Mucosa of descending colon (tissue), 3 donors: Measurements from ENCODE around the gene USP10. TPM values are rescaled to one million over a fixed set of nuclear protein-coding genes. Genes with fewer than 3 reads are reported as not detected.

Experiments
- ATAC-seq: fragments of 200-7000 bp; cut with Tn5 transposase; one replicate; pipeline ENCODE4 v1.9.1; 2020; ENCODE audit warnings: mild to moderate bottlenecking, moderate library complexity
- DNase-seq, 3 donors: peaks; one replicate each; pipeline ENCODE4 v3.0.0-alpha.2; 2020
- H3K36me3 ChIP-seq: fragments of 200-600 bp; one replicate; pipeline ENCODE4 v1.8.0; 2021; ENCODE audit warnings: low read depth, mild to moderate bottlenecking
- H3K4me1 ChIP-seq: fragments of 200-600 bp; one replicate; pipeline ENCODE4 v1.8.0; 2021; ENCODE audit warnings: low read depth, mild to moderate bottlenecking
- H3K4me3 ChIP-seq: fragments of 200-600 bp; one replicate; pipeline ENCODE4 v1.8.0; 2021; ENCODE audit warnings: mild to moderate bottlenecking
- H3K9me3 ChIP-seq: fragments of 200-600 bp; one replicate; pipeline ENCODE4 v1.8.0; 2021; ENCODE audit warnings: mild to moderate bottlenecking
- CTCF ChIP-seq: fragments of 200-600 bp; IDR thresholded peaks from one replicate; pipeline ENCODE4 v1.8.0; 2022; ENCODE audit warnings: antibody characterized with exemption, mild to moderate bottlenecking
- intact Hi-C, 2 donors: fragments of 100-400 bp; cut with DNase I in 1 of 2; cut with micrococcal nuclease in 1 of 2; formaldehyde crosslinking; loops; one replicate each; pipeline versions ENCODE4 v1.11.0 to v1.11.1; 2022; cut with DNase I, micrococcal nuclease
- total RNA-seq, 3 donors: library from RNA; stranded (reverse); fragmentation: NEBNext Ultra II Directional in 2 of 3; extraction: Animal tissue kit (Norgen Biotek cat#: 25700) in 2 of 3; gene quantifications; one replicate each; pipeline versions ENCODE4 v1.2.1 to v1.2.4, GENCODE V29; 2021 to 2023
- donor health status: DM: no; HTN: no; CAD: no; lungs with moderate emphysema.
- donor health status: DM: no; HTN: no; CAD: no.
- donor health status: DM: no; HTN: yes; CAD: no.

USP10 gene
- total RNA-seq, 3 donors from 2014 or later: 65.1 to 76.9 (median 72.4) TPM

GRCh38 chr16:84661418-84662060, 38.3 kb upstream of the USP10 start:
- no peak for DNase-seq

GRCh38 chr16:84662471-84662870, 37.3 kb upstream of the USP10 start:
- DNase-seq (no peak), ATAC-seq (no peak)
- intact Hi-C loops: no loop called here
- Histone ChIP-seq H3K9me3 (no peaks in the 10 kb centered on the region), H3K4me3 (no peak overlapping the region), H3K36me3 (peaks cover 11% of the 10 kb centered on the region), H3K4me1 (peaks cover 10% of the 10 kb centered on the region)
- no peak for TF ChIP-seq CTCF

More at GRCh38 chr16:84661418-84662060, 38.3 kb upstream of the USP10 start:
- H3K4me1 ChIP-seq: peaks cover 10% of the 10 kb centered on the region
- intact Hi-C loops: no loop called here
- no peaks in the 10 kb centered on the region for H3K9me3 ChIP-seq
- ATAC-seq: no peak
- peaks cover 11% of the 10 kb centered on the region for H3K36me3 ChIP-seq
- no peak for TF ChIP-seq CTCF
- no peak overlapping the region for H3K4me3 ChIP-seq

GRCh38 chr16:84663433-84664101, 36.2 kb upstream of the USP10 start:
- ATAC-seq: peak; percentile 14
- H3K9me3 ChIP-seq: no peaks in the 10 kb centered on the region
- H3K4me1 ChIP-seq: peaks cover 10% of the 10 kb centered on the region
- intact Hi-C loops: no loop called here
- H3K4me3 ChIP-seq: no peak overlapping the region
- peaks cover 4% of the 10 kb centered on the region for H3K36me3 ChIP-seq
- no peak for TF ChIP-seq CTCF
- DNase-seq: no peak

- no peak for DNase-seq
- peak; percentile 64 for ATAC-seq
- intact Hi-C loops: no loop called here
- H3K36me3 ChIP-seq: no peaks in the 10 kb centered on the region
- peaks cover 10% of the 10 kb centered on the region for H3K4me1 ChIP-seq
- no peaks in the 10 kb centered on the region for H3K9me3 ChIP-seq
- H3K4me3 ChIP-seq: no peak overlapping the region
- no peak for TF ChIP-seq CTCF
Observed at GRCh38 chr16:84665359-84665758, 34.4 kb upstream of the USP10 start.

GRCh38 chr16:84665843-84666242, 34.0 kb upstream of the USP10 start:
- no peak for ATAC-seq
- intact Hi-C loops: no loop called here
- no peaks in the 10 kb centered on the region for H3K36me3 ChIP-seq
- DNase-seq: no peak
- H3K4me1 ChIP-seq: peaks cover 10% of the 10 kb centered on the region
- no peak for TF ChIP-seq CTCF
- H3K4me3 ChIP-seq: no peak overlapping the region
- no peaks in the 10 kb centered on the region for H3K9me3 ChIP-seq
